Measurements from ENCODE around the gene KLHDC10.
"Not testable (repeated sequence)": the region's sequence is repeated elsewhere in the genome, so short reads cannot be mapped to it uniquely, and the experiment has no call there.

Gene KLHDC10

DNA sequence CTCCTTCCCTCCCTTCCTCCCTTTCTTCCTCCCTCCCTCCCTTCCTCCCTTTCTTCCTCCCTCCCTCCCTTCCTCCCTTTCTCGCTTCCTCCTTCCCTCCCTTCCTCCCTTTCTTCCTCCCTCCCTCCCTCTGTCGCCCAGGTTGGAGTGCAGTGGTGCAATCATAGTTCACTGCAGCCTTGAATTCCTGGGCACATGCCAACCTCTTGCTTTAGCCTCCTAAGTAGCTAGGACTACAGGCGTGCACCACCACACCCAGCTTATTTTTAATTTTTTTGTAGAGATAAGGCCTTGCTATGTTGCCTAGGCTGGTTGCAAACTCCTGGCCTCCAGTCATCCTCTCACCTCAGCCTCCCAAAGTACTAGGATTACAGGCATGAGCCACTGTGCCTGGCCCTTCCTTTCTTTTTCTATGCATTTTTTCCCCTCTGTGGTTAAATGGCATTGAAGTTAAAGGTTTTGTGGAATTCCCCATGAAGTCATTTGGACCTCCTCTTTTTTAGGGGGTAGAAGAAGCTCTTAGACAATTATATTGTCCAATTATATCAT is 9.6 kb downstream of the KLHDC10 start:
- no peak for DNase-seq

DNA sequence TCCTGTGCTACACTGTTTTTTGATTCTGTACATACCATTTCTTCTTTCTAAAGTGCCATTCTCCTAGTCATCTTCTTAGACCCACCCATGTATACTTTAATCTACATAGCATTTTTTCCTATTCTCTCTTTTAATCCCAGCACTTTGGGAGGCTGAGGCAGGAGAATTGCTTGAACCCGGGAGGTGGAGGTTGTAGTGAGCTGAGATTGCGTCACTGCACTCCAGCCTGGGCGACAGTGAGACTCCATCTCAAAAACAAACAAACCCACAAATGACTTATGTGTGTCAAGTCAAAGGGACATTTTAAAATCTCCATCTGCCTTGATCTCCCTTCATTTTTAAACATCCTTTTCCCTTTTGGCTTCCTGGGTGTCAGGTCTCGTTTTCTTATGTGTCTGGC is 13.2 kb downstream of the KLHDC10 start:
- DNase-seq, result not testable (repeated sequence)

DNA sequence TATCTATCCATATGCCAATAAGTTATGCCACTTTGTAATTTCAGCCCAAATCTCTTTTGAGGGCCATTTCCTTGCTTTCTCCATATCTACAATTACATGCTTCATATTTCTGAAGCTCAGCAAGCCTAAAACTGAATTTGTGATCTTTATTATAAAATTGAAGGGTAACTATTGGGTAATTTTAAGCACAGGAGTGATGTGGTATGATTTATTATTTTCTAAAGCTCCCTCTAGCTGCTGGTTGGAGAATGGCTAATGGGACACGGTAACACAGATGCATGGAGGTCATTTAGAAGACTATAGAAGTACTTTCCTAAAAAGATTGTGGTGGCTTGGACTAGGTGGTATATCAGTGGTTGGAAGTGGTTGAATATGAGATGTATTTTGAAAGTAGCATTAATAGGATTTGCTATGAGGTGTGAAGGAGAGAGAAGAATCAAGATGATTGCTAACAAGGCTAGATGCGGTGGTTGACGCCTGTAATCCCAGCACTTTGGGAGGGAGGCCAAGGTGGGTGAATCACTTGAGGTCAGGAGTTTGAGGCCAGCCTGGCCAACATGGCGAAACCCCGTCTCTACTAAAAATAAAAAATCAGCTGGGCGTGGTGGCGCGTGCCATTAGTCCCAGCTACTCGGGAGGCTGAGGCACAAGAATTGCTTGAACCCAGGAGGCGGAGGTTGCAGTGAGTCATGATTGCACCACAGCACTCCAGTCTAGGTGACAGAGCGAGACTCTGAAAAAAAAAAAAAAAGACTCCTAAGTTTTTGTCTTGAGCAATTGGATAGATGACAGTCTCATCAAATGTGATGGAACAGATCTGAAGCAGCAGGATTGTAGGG is 13.9 kb downstream of the KLHDC10 start:
- peak; percentile 25 for DNase-seq

DNA sequence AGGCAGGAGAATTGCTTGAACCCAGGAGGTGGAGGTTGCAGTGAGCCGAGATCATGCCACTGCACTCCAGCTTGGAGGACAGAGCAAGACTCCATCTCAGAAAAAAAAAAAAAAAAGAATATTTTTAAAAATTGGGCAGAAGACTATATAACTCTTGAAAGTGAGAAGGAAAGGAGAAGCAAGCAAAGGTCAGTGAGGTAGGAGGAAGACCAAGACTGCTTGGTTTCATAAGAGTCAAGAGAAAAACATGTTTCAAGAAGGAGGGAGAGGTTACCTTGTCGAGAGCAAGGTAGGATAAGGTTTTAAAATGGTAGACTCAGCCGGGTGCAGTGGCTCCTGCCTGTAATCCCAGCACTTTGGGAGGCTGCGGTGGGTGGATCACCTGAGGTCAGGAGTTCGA is 14.9 kb downstream of the KLHDC10 start:
- not testable (repeated sequence) for DNase-seq

DNA sequence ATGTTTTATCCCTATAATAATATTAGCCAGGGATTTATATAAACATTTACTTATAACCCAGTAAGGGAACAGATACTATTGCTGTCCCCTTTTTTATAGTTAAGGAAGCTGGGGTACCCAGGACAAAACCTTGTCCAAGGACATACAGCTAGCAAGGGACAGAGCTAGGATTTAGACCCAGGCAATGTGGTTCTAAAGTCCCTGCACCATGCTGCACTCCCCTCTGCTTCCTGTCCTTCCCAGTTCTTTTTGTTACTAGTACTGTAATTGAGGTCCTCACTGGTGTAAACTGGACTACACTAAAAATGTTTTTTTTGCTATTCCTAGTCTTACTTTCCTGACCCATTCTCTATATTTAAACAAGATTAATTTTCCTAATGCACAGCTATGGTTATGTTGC is 16.6 kb downstream of the KLHDC10 start:
- no peak for DNase-seq

DNA sequence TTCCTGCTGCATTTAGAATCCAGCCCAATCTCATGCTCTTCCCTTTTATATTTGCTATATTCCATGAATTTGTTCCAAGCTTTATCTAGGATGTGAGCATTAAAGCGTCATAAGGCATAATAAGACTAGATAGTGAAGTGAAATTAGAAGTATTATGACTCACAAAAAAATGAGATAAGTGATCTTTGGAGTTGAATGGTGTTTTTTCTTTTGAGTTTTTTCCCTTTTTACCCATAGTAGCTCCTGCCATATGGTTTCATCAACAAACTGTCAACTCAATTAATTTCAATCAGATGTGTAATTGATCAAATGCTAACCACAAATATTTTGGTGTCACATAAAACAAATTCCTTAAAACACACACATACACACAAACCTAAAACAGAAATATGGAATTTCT is 17.0 kb downstream of the KLHDC10 start:
- DNase-seq, result no peak

DNA sequence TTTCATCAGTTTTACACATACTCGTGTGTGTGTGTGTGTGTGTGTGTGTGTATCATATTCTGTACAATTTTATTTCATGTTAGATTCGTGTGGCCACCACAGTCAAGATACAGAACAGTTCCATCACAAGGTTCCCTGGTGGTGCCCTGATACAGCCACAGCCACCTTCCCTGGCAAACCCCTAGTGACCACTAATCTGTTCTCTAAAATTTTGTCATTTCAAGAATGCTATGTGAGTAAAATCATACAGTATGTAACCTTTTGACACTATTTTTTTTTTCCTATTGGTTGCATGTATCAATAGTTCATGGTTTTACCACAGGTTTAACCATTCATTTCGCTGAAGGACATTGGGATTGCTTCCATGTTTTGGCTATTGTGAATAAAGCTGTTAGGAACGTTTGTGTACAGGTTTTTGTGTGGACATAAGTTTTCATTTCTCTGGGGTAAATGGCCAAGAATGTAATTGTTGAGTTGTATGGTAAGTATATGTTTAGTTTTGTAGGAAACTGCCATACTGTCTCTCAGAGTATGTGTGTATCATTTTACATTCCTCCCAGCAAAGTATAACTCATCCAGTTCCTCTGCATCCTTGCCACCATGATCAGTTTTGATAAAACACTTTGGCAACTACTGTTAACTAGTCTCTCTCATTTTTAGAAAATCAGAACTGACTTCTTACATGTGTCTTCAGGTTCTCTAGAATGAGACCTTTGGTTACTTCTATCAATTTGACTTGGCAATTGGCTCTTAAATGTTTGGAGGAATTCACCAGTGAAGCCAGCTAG is 20.6 kb downstream of the KLHDC10 start:
- no peak for DNase-seq

DNA sequence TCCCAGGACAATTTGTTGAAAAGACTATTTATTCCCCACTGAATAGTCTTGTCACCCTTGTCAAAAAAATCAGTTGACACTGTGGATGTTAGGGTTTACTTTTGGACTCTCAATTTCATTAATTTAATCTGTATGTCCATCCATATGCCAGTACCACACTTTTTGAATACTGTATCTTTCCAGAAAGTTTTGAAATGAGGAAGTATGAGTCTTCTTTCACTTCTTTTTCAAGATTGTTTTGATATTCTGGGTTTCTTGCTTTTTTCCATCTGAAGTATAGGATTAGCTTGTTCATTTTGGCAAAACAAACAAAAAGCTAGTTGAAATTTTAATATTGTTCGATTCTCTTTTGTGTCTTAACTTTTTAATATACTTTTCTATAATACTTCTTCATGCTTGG is 21.7 kb downstream of the KLHDC10 start:
- DNase-seq, result no peak

DNA sequence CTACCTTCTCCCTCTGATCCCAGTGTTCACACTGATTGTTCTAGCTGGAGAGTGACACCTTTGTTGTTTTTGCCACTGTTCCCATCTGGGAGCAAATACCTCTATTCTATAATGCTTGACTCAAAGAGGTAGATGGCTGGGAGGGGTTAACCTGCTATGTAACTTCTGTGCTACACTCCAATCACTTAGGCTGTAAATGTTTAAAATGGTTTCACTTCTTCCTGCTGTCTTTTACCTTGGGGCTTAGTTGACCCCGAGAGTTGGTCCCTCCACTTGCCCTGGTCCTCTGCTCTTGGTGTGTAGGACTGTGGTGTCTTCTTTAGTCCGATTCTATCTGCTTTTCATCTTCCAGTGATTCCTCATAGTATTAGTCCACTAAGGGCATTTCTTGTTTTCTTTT is 22.3 kb downstream of the KLHDC10 start:
- no peak for DNase-seq

DNA sequence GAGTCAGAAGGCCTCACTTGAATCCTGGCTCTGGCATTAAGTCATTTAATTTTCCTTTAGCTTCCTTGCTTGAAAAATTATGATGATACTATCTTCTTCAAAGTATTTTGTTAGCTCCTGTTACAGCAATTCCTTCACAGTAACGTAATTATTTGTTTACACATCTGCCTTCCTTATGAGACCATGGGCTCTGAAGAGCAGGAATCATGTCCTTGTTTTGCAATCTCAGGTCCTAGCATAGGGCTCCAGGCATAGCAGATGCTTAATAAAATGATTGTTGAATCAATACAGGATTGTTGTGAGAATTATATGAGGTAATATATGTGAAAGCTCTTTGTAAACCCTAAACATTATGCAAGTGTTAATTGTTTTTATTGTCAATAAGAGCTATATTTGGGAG is 25.5 kb downstream of the KLHDC10 start:
- DNase-seq, result no peak

DNA sequence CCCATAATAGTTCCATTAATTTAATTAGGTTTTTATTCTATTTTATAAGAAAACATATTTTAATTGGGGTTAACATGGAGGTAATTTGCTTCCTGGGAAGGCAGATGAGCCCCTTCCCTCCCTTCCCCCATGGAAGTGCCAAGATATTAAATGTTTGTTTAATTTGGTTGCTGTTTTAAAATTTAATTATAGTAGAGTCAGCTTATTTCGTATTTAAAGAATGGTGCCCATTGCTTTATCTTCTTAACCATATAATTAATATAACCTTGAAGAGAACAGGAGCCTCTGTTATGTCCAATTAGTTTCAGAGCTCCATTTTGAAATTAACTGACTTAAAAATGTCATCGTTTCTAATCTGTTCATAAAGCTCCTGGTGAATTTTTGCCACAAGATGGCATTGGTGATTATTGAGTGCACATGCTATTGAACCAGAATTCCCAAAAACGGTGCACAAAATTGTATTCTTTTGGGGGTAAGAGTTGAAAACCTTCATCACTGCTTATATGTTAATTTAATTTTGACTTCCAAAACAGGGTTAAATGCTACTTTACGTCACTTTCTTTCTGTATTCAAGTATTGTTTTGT is 26.0 kb downstream of the KLHDC10 start:
- DNase-seq, result no peak

DNA sequence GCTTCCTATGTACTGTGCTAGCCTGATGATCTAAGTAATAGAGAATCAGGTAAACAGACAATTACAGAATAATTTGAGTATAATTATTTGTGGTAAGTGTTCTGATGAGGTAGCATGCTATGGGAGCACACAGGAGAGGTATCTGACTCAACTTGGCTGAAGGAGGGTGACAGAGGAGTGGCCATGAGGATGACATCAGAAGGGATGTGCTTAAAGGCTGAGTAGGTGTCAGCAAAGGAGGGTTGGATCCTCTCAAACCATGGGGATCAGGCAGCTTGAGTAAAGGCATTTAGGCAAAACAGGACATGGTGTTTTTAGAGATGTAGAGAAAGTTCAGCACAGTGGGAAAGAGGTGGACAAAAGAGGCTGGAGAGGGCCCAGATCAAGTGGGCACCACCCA is 29.0 kb downstream of the KLHDC10 start:
- DNase-seq, result no peak

DNA sequence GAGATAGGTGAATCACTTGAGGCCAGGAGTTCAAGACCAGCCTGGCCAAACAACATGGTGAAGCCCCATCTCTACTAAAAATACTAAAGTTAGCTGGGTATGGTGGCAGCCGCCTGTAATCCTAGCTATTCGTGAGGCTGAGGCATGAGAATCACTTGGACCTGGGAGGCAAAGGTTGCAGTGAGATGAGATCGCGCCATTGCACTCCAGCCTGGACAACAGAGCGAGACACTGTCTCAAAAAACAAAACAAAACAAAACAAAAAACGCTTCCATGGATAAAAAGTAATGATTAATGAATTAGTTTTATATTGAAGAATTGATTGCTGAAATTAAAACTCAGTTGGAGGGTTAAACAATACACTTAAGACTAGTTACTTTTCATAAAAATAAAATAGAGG is 32.3 kb downstream of the KLHDC10 start:
- no peak for DNase-seq

DNA sequence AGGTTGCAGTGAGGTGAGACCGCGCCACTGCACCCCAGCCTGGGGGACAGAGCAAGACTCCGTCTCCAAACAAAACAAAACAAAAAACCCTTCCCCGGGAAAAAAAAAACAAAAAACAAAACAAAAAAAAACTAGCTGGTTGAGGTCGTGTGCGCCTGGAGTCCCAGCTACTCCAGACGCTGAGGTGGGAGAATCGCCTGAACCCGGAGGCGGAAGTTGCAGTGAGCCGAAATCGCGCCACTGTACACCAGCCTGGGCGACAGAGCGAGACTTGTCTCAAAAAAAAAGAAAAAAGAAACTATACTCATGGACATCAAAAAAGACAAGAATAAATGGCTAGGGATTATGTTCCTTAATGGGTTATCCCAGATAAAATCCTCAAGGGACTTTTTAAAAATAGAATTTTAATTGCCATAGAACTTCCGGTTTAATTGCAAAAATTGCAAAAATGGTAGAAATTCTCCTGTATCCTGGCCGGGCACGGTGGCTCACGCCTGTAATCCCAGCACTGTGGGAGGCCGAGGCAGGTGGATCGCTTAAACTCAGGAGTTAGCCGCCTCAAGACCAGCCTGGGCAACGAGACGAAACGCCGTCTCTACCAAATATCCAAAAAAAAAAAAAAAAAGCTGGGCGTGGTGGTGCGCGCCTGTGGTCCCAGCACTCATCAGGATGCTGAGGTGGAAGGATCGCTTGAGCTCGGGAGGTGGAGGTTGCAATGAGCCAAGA is 37.8 kb downstream of the KLHDC10 start:
- no peak for DNase-seq

DNA sequence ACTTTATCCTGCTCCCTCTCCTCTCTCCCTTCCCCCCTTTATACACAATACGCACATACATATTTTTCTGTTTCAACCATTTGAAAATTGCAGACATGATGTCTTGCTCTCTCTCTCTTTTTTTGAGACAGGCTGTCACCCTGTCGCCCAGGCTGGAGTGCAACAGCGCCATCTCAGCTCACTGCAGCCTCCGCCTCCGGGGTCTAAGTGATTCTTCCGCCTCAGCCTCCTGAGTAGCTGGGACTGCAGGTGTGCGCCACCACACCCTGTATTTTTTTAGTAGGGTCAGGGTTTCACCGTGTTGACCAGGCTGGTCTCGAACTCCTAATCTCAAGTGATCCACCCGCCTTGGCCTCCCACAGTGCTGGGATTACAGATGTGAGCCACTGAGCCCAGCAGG is 38.5 kb downstream of the KLHDC10 start:
- no peak for DNase-seq

DNA sequence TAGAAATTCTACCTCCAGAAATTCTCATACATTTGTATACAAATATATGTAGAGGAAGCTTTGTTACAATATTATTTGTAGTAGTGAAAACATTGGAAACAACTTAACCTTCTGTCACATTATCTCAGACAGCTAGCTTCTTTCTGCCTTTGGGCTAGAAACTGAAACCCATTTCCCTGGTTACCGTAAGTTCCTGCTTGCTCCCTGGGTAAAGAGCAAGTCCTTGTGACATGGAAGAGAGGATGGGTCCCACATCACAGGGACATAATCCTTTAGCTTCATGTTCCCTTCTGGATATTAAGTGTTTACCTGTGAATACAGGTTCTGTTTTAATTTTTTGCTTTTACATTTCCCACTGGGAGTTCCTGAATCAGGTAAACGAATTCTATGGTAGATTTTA is 41.8 kb downstream of the KLHDC10 start:
- no peak for DNase-seq

DNA sequence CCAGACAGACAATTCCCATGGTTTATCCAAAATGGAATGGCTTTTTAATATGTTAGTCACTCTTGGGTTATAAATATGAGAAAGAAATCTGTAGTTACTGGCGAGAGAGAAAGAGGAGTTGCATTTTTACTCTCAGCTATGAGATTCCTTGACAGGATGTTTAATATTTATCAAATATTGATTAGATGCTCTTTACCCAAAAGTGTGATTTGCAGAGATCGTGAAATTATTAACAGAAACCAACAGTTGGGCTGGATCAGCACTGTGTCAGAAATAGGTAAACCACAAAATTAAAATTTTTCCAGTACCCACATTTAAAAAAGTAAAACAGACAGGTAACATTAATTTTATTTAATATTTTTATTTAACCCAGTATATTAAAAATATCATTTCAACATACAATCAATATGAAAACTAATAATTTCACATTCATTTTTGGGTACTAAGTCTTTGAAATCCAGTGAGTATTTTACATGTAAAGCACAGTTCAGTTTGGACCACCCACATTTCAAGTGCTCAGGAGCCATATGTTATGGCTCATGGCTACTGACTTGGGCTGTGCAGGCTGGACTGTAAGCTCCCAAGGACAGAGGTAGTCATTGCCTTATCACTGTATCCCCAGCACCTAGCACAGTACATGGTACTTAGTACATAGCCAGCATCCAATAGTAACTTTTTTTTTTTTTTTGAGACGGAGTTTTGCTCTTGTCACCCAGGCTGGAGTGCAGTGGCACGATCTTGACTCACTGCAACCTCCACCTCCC is 42.5 kb downstream of the KLHDC10 start:
- DNase-seq, result no peak

DNA sequence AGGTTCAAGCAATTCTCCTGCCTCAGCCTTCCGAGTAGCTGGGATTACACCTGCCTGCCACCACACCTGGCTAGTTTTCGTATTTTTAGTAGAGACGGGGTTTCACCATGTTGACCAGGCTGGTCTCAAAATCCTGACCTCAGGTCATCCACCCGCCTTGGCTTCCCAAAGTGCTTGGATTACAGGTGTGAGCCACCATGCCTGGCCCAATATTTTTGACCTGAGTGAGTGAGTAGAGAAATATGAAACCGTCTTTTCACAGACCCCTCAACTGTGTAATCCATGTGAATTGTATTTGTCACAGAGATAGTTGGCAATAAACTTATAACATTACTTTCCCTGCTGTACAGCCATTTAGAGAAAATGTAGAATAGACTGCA is 43.1 kb downstream of the KLHDC10 start:
- not testable (repeated sequence) for DNase-seq

DNA sequence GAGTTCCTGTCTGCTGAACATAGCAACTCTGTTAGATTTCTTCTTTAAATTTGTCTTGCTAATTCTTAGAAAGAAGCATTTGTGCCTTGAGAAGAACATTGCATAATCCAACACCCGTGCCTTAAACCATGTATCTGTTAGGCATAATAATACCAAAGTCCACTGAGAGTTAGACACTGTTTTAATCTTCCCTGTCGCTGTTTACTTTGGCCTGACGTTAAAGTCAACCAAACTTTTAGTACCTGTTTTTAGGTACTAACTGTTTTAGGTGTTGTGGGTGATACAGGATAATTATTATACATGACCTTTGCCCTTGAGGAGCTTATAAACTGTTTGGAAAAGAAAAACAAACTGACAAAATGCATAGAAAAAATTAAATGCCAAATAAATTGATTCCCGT is 43.6 kb downstream of the KLHDC10 start:
- no peak for DNase-seq

DNA sequence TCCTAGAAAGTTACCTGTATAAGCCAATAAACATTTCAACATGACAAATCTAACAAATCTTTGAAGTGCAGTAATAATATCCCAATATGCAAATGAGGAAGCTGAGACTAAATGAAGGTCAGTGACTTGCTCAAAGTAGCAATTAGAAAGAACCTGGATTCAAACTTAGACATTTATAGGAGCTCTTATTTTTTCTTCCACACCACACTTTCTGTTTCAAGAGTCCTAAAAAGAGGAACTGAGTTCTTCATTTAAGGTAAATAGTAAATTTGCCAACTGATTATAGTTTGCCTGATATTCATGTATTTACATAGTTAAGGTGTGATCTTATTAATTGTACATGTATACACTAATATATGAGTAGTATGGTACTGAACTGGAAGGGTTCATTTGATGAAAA is 44.0 kb downstream of the KLHDC10 start:
- DNase-seq, result peak; percentile 62

DNA sequence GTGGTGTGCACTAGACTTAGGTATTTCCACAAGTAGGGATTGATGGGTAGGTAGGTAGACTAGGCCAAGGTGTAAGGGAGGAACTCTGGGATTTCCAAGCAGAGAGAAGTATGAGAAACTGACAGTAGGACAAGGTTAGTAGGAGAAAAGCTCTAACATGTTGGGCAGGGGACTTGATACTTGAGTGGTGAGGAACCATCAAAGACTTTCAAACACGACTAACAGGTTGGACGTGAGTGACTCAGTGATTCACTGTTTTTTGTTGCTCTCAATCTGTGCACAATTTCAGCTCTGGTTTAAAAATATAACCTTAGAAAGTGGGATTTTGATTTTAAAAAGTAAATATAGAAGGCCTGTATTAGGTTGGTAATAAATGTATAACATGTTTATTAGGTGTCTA is 44.4 kb downstream of the KLHDC10 start:
- no peak for DNase-seq

DNA sequence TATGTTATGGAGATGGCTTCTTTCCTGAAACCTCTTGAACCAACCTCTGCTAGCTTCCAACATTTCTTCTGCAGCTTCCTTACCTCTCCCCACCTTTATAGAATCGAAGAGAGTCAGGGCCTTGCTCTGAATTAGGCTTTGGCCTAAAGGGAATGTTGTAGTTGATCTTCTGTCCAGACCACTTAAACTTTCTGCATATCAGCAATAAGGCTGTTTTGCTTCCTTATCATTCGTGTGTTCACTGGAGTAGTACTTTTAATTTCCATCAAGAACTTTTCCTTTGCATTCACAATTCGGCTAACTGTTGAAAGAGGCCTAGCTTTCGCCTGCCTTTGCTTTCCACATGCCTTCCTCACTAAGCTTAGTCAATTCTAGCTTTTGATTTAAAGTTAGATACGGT is 48.0 kb downstream of the KLHDC10 start:
- no peak for DNase-seq
